Activated CD4-positive, alpha-beta T cell treated with anti-CD3 and anti-CD28 coated beads for 24 hours (primary cell): ENCODE data around the gene PRF1.

Source experiments
- DNase-seq, 2 donors: peaks; one replicate each; pipeline ENCODE4 v3.0.0-alpha.2; 2020; ENCODE audit warnings: low read depth in 2 of 2

Gene PRF1

DNA sequence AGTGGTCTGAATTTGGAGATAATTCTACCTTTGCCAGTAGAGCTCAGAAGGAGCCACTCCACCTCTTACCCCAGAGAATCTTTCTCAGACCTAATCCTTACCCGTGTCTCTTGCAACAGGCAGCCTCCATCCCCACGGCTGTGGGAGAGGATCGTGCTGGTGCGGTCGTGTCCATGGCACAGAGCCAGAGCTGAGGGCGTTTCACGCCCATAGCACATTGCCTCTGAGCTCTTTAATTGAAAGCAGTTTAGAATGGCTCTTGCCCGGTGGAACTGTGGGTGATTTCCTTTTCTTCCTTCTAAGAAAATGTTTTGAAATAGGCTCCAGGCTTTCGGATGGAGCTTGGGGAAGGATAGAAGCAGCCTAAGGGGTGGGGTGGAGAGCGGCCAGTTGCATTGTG, 41.5 kb downstream of the PRF1 start:
- DNase-seq, result no peak

DNA sequence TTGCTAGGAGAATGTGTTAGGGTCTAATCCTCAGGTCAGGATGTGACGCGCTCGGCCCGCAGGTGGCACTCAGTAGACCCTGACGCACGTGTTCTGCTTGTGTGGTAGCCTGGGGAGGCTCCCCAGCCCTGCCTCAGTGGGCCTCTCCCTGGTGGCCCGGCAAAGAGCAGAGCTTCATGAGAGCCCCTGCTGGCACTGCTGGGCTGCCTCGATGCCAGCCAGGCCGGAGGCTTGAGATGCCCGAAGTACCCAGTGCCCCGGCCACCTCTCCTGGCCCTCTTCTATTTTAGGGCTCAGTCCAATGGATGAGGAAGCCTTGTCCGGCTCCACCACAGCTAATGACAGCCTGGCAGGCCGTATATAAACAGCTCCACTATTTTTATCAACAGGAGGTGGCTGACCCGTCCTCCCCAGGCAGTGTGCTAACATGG, 42.0 kb downstream of the PRF1 start:
- DNase-seq, result no peak

GRCh38 chr10:70559861-70560260, 42.7 kb downstream of the PRF1 start:
- no peak for DNase-seq

DNA sequence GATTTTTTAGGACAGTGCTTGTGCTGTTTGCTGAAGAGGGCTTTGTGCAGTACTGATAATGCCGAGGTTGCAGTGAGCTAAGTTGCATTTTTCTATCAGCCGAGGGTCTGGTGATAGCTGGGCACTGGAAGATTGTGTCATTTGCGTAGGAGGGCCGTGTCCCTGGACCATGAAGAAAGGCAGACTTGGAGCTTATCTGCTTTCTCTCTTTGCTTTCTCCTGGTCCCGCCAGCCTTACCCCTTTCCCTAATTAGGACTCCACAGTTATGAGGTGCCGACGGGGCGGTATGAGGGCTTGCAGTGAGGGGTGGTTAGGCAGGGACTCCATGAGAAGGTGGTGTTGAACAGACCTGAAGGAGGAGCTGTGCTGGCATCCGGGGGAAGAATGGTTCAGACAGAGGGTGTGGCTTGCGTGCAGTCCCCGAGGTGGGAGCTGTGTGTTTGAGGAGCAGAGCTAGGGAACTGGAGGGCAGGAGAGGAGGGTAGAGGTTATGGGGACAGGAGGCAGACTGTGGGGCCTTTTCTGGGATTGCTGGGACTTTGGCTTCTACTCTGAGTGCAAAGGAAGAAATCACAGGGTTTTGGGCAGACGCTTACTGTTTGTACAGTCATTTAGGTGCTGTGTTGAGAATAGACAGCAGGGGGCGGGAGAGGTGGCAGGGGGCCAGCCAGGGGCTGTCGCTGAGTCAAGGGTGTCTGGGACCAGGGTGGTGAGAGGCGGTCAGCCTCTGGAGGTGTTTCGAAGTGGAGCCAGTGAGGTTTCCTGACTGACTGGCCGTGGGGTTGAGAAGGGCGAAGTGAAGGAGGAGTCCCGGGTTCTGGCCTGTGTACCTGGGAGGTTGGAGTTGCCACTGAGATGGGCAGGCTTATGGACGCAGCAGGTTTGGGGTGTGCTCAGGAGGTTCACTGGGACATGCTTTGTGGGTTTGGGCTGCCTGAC, 43.4 kb downstream of the PRF1 start:
- DNase-seq, result peak; percentile 48 to 56

GRCh38 chr10:70558295-70558694, 44.2 kb downstream of the PRF1 start:
- no peak for DNase-seq

DNA sequence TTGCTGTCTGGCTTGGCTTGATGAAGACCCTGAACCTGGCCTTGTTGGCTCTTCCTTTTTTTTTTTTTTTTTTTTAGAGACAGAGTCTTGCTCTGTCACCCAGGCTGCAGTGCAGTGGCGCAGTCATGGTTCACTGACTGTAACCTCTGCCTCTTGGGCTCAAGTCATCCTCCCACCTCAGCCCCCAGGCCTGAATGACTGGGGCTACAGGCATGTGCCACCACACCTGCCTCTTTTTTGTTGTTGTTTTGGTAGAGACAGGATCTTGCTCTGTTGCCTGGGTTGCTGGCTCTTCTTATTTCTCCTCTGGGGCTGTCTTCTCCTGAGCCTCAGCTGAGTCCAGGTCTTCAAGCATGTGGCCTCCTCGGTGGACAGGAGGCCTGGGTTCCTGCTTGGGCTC, 44.7 kb downstream of the PRF1 start:
- DNase-seq, result no peak

- DNase-seq, result no peak
Measured at GRCh38 chr10:70557086-70557845, 45.3 kb downstream of the PRF1 start.

- DNase-seq, result no peak
Measured at GRCh38 chr10:70555371-70555770, 47.2 kb downstream of the PRF1 start.

DNA sequence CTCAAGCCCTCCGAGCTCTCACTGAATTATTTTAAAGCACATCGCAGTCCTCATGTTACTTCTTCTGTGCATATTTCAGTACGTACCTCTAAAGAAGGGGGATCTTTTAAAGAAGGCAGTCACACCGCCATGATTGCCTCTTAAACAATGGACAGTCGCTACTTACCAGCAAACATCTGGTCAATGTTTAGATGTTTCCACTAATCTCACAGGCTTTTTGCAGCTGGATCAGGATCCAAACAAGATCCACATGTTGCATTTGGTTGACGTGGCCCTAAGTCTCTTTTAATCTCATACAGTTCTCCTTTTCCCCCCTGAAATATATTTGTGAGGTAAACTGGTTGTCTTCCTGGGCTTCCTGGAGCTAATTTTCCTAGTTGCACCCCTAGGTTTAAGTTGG, 50.0 kb downstream of the PRF1 start:
- no peak for DNase-seq

DNA sequence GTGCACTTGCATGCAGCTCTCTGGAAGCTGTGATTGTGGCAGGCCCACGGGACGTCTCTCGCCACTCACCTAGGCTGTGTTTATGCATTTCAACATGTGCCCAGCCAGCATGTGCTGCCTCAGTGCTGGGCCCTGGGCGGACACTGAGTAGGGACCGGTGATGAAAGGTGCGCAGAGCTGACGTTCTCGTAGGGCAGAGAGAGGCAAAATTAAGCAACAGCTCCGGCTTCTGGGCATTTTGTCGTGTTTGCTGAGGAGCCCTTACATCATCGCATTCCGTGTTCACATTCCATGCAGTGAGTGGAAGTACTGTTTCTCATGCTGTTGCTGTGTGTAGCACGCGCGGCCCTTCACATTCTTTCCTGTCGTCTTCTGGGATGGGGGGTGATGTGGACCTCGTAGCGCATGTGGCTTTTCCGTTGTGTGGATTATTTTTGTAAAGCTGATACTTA, 50.5 kb downstream of the PRF1 start:
- DNase-seq, result no peak

DNA sequence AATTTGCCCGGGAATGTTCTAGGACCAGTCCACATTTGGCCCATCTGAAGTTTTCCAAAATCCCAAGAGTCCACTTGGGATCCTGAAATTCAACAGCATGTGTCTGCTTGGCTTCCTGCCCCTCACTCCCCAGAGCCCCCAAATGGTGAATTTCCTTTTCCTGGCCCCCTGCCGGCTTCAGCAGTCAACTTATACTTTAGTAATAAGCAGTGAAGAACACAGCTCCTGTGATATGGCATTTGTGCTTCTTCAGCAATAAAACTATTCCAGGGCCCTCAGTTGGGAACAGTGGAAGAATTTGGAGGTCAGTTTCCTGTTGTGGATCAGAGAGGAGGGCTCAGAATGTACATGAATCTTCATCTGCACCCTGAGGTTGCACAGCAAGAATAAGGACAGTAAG, 51.1 kb downstream of the PRF1 start:
- DNase-seq, result no peak

DNA sequence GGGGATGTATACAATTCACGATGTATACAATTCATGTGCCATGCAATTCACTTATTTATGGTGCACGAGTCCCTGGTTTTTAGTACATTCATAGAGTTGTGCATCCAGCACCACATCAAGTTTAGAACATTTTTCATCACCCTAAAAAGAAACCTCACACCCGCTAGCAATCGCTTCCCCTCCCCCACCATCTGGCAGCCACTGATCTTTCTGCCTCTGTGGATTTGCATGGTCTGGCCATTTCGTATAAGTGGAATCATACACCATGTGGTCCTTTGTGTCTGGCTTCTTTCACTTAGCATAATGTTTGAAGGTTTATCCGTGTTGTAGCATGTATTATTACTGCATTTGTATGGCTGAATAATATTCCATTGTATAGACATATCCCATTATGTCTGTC, 52.1 kb downstream of the PRF1 start:
- no peak for DNase-seq

GRCh38 chr10:70549962-70550458, 52.5 kb downstream of the PRF1 start:
- DNase-seq, result peak; percentile 46 to 64

DNA sequence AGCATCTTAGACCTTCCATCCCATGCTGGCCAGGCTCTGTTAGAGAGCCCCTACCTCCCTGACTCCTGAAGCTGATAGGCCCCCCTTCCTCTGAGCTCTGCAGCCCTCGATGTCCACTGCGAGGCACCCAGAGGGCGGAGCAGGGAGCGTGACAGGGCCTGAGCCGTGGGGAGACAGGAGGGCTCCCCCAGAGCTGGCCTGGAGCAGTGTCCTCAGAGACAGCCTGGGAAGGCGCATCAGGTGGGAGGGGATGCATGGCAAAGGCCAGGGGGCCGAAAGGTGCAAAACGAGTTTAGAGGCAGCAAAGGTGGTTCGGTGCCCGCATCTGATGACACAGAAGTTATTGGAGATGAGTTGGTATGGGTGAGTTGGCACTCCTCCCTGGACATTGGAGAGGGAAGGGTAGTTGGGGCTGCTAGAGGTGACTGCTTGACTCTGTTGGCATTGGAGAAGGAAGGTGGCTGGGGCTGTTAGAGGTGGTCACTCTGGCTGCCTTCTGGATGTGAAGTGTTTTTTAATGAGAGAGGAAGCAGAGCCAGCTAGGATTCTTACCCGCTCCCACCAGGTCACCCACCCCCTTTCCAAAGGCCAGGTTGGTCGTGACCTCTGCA, 53.1 kb downstream of the PRF1 start:
- no peak for DNase-seq
